Measurements from ENCODE around the gene PSEN1.

DNA sequence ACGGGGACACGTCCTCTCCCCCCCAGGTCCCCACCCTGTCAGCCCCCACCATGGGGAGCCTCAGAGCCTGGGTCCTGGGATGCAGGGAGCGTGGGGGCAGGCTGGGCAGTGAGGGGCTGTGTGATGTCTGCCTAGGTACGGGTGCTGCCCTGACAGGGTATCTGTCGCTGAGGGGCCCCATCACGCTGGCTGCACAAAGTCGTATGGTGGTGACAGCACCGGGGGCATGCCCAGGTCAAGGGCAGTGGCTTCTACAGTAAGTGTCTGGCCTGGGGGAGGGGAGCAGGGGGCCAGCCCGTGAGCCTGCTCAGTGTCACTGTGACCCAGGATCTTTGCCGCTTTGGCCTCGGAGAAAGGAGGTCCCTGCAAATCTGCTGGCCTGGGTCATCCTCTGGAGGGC is 124.3 kb downstream of the PSEN1 start:
- no peak for TF ChIP-seq EZH2 (IDR thresholded peaks at IDR 0.05)
- no peak for TF ChIP-seq CTCF (IDR thresholded peaks at IDR 0.05 in 2 of 3, conservative IDR thresholded peaks at IDR 0.05 in 1 of 3; ENCODE audit: borderline replicate concordance in 1 of 3, insufficient read depth in 1 of 3, low read depth in 2 of 3, low read length in 2 of 3)
- TF ChIP-seq POLR2A (IDR thresholded peaks at IDR 0.05; ENCODE audit: borderline replicate concordance, extremely low read depth, insufficient read depth, insufficient read length), result no peak

Data from HCT116 (cell line).